Measurements from ENCODE around the gene UPK1A. TPM values are rescaled to one million over a fixed set of nuclear protein-coding genes. Genes with fewer than 3 reads are reported as not detected.

The UPK1A gene
- polyA plus RNA-seq, 1 donor, result 0.04 TPM

GRCh38 chr19:35661995-35662340 is 4.3 kb upstream of the UPK1A start:
- no peak for DNase-seq
- H3K4me1 ChIP-seq (ENCODE audit: control insufficient read depth, insufficient read depth, low read length), result no peaks in the 10 kb centered on the region
- H3K4me3 ChIP-seq (ENCODE audit: low read length), result no peak overlapping the region
- no peaks in the 10 kb centered on the region for H3K9me3 ChIP-seq (ENCODE audit: control insufficient read depth, low read depth, low read length)
- H3K27me3 ChIP-seq (ENCODE audit: control insufficient read depth, insufficient read depth, low read length), result no peaks in the 10 kb centered on the region
- peaks cover 23% of the 10 kb centered on the region for H3K36me3 ChIP-seq (ENCODE audit: control insufficient read depth, insufficient read depth, low read length)
- no CpG with 5 or more reads among the region's 6 CpGs for WGBS (ENCODE audit: insufficient coverage, low lambda C conversion rate)
- H3K27ac ChIP-seq (ENCODE audit: low read length), result no peak overlapping the region

GRCh38 chr19:35663981-35664380 is 2.3 kb upstream of the UPK1A start:
- whole genome bisulfite sequencing (ENCODE audit: insufficient coverage, low lambda C conversion rate), result 100% methylated on average over 1 of the region's 3 CpGs
- Histone ChIP-seq H3K36me3 (ENCODE audit: control insufficient read depth, insufficient read depth, low read length) (peaks cover 7% of the 10 kb centered on the region), H3K27me3 (ENCODE audit: control insufficient read depth, insufficient read depth, low read length) (no peaks in the 10 kb centered on the region), H3K4me1 (ENCODE audit: control insufficient read depth, insufficient read depth, low read length) (no peaks in the 10 kb centered on the region), H3K27ac (ENCODE audit: low read length) (no peak overlapping the region), H3K9me3 (ENCODE audit: control insufficient read depth, low read depth, low read length) (no peaks in the 10 kb centered on the region), H3K4me3 (ENCODE audit: low read length) (no peak overlapping the region)
- DNase-seq, result no peak

- H3K9me3 ChIP-seq (ENCODE audit: control insufficient read depth, low read depth, low read length), result no peaks in the 10 kb centered on the region
- peaks cover 4% of the 10 kb centered on the region for H3K36me3 ChIP-seq (ENCODE audit: control insufficient read depth, insufficient read depth, low read length)
- H3K4me3 ChIP-seq (ENCODE audit: low read length), result no peak overlapping the region
- no peak overlapping the region for H3K27ac ChIP-seq (ENCODE audit: low read length)
- 100% methylated on average over 3 of the region's 24 CpGs for WGBS (ENCODE audit: insufficient coverage, low lambda C conversion rate)
- no peak for DNase-seq
- peaks cover 4% of the 10 kb centered on the region for H3K4me1 ChIP-seq (ENCODE audit: control insufficient read depth, insufficient read depth, low read length)
- no peaks in the 10 kb centered on the region for H3K27me3 ChIP-seq (ENCODE audit: control insufficient read depth, insufficient read depth, low read length)
Measured at GRCh38 chr19:35665157-35665556, 1.2 kb upstream of the UPK1A start.

GRCh38 chr19:35665604-35666003 is 713 bp upstream of the UPK1A start:
- Histone ChIP-seq H3K27me3 (ENCODE audit: control insufficient read depth, insufficient read depth, low read length) (no peaks in the 10 kb centered on the region), H3K9me3 (ENCODE audit: control insufficient read depth, low read depth, low read length) (no peaks in the 10 kb centered on the region), H3K4me3 (ENCODE audit: low read length) (no peak overlapping the region), H3K36me3 (ENCODE audit: control insufficient read depth, insufficient read depth, low read length) (peaks cover 4% of the 10 kb centered on the region), H3K27ac (ENCODE audit: low read length) (no peak overlapping the region), H3K4me1 (ENCODE audit: control insufficient read depth, insufficient read depth, low read length) (peaks cover 4% of the 10 kb centered on the region)
- DNase-seq, result no peak
- WGBS (ENCODE audit: insufficient coverage, low lambda C conversion rate), result no CpG with 5 or more reads among the region's 7 CpGs

- Histone ChIP-seq H3K27me3 (ENCODE audit: control insufficient read depth, insufficient read depth, low read length) (peaks cover 25% of the 10 kb centered on the region), H3K4me1 (ENCODE audit: control insufficient read depth, insufficient read depth, low read length) (peaks cover 7% of the 10 kb centered on the region)
- WGBS (ENCODE audit: insufficient coverage, low lambda C conversion rate), result no CpG with 5 or more reads among the region's 6 CpGs
Measured at GRCh38 chr19:35669566-35669965, 3.2 kb downstream of the UPK1A start.

GRCh38 chr19:35669974-35670373 is 3.7 kb downstream of the UPK1A start:
- no CpG with 5 or more reads among the region's 4 CpGs for WGBS (ENCODE audit: insufficient coverage, low lambda C conversion rate)
- peak in 1 of 2 donors; percentile 44 for DNase-seq

More at GRCh38 chr19:35669566-35669965, 3.2 kb downstream of the UPK1A start:
- Histone ChIP-seq H3K4me3 (ENCODE audit: low read length) (no peak overlapping the region), H3K36me3 (ENCODE audit: control insufficient read depth, insufficient read depth, low read length) (no peaks in the 10 kb centered on the region), H3K9me3 (ENCODE audit: control insufficient read depth, low read depth, low read length) (peaks cover 6% of the 10 kb centered on the region), H3K27ac (ENCODE audit: low read length) (no peak overlapping the region)
- no peak for DNase-seq

GRCh38 chr19:35670686-35671085 is 4.4 kb downstream of the UPK1A start:
- no peaks in the 10 kb centered on the region for H3K36me3 ChIP-seq (ENCODE audit: control insufficient read depth, insufficient read depth, low read length)
- H3K4me1 ChIP-seq (ENCODE audit: control insufficient read depth, insufficient read depth, low read length), result peaks cover 7% of the 10 kb centered on the region
- H3K27me3 ChIP-seq (ENCODE audit: control insufficient read depth, insufficient read depth, low read length), result peaks cover 26% of the 10 kb centered on the region
- WGBS (ENCODE audit: insufficient coverage, low lambda C conversion rate), result no CpG with 5 or more reads among the region's 1 CpG
- peaks cover 6% of the 10 kb centered on the region for H3K9me3 ChIP-seq (ENCODE audit: control insufficient read depth, low read depth, low read length)
- no peak overlapping the region for H3K27ac ChIP-seq (ENCODE audit: low read length)
- DNase-seq, result no peak
- no peak overlapping the region for H3K4me3 ChIP-seq (ENCODE audit: low read length)

More at GRCh38 chr19:35669974-35670373, 3.7 kb downstream of the UPK1A start:
- H3K9me3 ChIP-seq (ENCODE audit: control insufficient read depth, low read depth, low read length), result peaks cover 6% of the 10 kb centered on the region
- peaks cover 7% of the 10 kb centered on the region for H3K4me1 ChIP-seq (ENCODE audit: control insufficient read depth, insufficient read depth, low read length)
- no peak overlapping the region for H3K27ac ChIP-seq (ENCODE audit: low read length)
- no peak overlapping the region for H3K4me3 ChIP-seq (ENCODE audit: low read length)
- H3K27me3 ChIP-seq (ENCODE audit: control insufficient read depth, insufficient read depth, low read length), result peaks cover 26% of the 10 kb centered on the region
- H3K36me3 ChIP-seq (ENCODE audit: control insufficient read depth, insufficient read depth, low read length), result no peaks in the 10 kb centered on the region

- no peak overlapping the region for H3K4me3 ChIP-seq (ENCODE audit: low read length)
- H3K27me3 ChIP-seq (ENCODE audit: control insufficient read depth, insufficient read depth, low read length), result peaks cover 26% of the 10 kb centered on the region
- H3K27ac ChIP-seq (ENCODE audit: low read length), result no peak overlapping the region
- WGBS (ENCODE audit: insufficient coverage, low lambda C conversion rate), result 42% methylated on average over 2 of the region's 3 CpGs
- peaks cover 6% of the 10 kb centered on the region for H3K9me3 ChIP-seq (ENCODE audit: control insufficient read depth, low read depth, low read length)
- H3K4me1 ChIP-seq (ENCODE audit: control insufficient read depth, insufficient read depth, low read length), result peaks cover 7% of the 10 kb centered on the region
- peak; percentile 33 to 51 for DNase-seq
- no peaks in the 10 kb centered on the region for H3K36me3 ChIP-seq (ENCODE audit: control insufficient read depth, insufficient read depth, low read length)
Measured at GRCh38 chr19:35671818-35672217, 5.5 kb downstream of the UPK1A start.

- no CpG with 5 or more reads among the region's 39 CpGs for WGBS (ENCODE audit: insufficient coverage, low lambda C conversion rate)
- Histone ChIP-seq H3K27ac (ENCODE audit: low read length) (no peak overlapping the region), H3K27me3 (ENCODE audit: control insufficient read depth, insufficient read depth, low read length) (peaks cover 26% of the 10 kb centered on the region), H3K4me3 (ENCODE audit: low read length) (no peak overlapping the region), H3K4me1 (ENCODE audit: control insufficient read depth, insufficient read depth, low read length) (peaks cover 7% of the 10 kb centered on the region), H3K36me3 (ENCODE audit: control insufficient read depth, insufficient read depth, low read length) (no peaks in the 10 kb centered on the region), H3K9me3 (ENCODE audit: control insufficient read depth, low read depth, low read length) (peaks cover 6% of the 10 kb centered on the region)
- DNase-seq, result peak in 1 of 2 donors; percentile 11
Measured at GRCh38 chr19:35673121-35673804, 6.9 kb downstream of the UPK1A start.

GRCh38 chr19:35675589-35676140 is 9.3 kb downstream of the UPK1A start:
- Histone ChIP-seq H3K4me3 (ENCODE audit: low read length) (no peak overlapping the region), H3K36me3 (ENCODE audit: control insufficient read depth, insufficient read depth, low read length) (no peaks in the 10 kb centered on the region), H3K9me3 (ENCODE audit: control insufficient read depth, low read depth, low read length) (peaks cover 6% of the 10 kb centered on the region), H3K27me3 (ENCODE audit: control insufficient read depth, insufficient read depth, low read length) (peaks cover 26% of the 10 kb centered on the region), H3K4me1 (ENCODE audit: control insufficient read depth, insufficient read depth, low read length) (peaks cover 3% of the 10 kb centered on the region), H3K27ac (ENCODE audit: low read length) (no peak overlapping the region)
- no peak for DNase-seq
- WGBS (ENCODE audit: insufficient coverage, low lambda C conversion rate), result 79% methylated on average over 5 of the region's 15 CpGs

GRCh38 chr19:35689836-35690235 is 23.5 kb downstream of the UPK1A start:
- no CpG with 5 or more reads among the region's 4 CpGs for WGBS (ENCODE audit: insufficient coverage, low lambda C conversion rate)
- Histone ChIP-seq H3K9me3 (ENCODE audit: control insufficient read depth, low read depth, low read length) (no peaks in the 10 kb centered on the region), H3K27me3 (ENCODE audit: control insufficient read depth, insufficient read depth, low read length) (no peaks in the 10 kb centered on the region), H3K4me3 (ENCODE audit: low read length) (no peak overlapping the region), H3K27ac (ENCODE audit: low read length) (no peak overlapping the region), H3K4me1 (ENCODE audit: control insufficient read depth, insufficient read depth, low read length) (no peaks in the 10 kb centered on the region), H3K36me3 (ENCODE audit: control insufficient read depth, insufficient read depth, low read length) (no peaks in the 10 kb centered on the region)
- no peak for DNase-seq

Data from large intestine (tissue), 3 donors.